ENCODE data around the gene ERC2.

DNA sequence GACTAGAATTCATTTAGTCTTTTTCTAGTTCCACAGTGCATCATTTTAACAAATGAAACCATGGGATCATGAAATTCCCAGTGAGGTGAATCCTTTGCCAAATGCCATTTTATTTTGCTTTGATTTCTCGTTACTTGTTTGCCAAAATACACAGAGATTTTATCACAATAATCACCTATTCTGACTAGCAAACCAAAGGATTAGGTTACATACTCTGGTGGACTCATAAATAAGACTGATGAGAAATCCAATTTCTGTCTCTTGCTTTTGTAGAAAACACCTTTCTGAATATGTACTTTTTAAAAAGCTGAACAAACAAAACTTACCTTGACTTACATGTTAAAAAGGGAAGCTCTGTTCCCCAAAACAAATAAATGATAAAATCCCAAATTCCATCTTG lies 12.2 kb downstream of the ERC2 start:
- TF ChIP-seq CTCF (IDR thresholded peaks at IDR 0.05; ENCODE audit: low read length) (no peak), EZH2 (IDR thresholded peaks at IDR 0.05; ENCODE audit: borderline replicate concordance, low read length) (no peak)
